ENCODE measurements around the gene MECR.
A peak's percentile ranks its signal among the peaks of the same experiment; 100 is the strongest.
"Not testable (repeated sequence)": the region's sequence is repeated elsewhere in the genome, so short reads cannot be mapped to it uniquely, and the experiment has no call there.

The MECR gene

GRCh38 chr1:29225361-29225760 is 5.4 kb downstream of the MECR start:
- DNase-seq (ENCODE audit: low read depth) = no peak
- no peak overlapping the region for H3K4me3 ChIP-seq (ENCODE audit: low read length)
- TF ChIP-seq CTCF (conservative IDR thresholded peaks at IDR 0.05; ENCODE audit: low read length) = no peak

DNA sequence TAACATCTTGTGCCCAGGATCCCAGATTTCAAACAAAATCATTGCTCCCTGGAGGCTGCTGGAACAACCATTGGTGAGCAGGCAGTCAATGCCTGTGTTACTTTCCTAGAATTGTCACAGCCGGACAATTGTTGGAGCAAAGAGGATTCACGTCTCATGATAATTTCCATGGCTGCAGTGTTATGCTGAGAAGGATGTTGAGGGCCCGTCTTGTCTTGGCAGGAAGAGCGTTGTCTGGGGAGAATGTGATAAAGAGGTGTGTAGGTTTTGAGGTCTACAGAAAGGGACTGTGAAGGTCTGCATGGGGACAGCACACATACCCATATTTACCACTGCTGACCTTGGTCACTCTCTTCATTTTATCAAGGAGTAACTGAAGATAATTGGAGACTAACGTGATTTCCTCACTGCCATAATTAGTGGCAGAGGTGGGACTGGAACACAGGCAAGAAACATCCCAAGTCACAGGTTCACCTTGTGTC is 6.3 kb downstream of the MECR start:
- DNase-seq (ENCODE audit: low read depth) = no peak
- TF ChIP-seq CTCF (conservative IDR thresholded peaks at IDR 0.05; ENCODE audit: low read length) = no peak
- no peak overlapping the region for H3K4me3 ChIP-seq (ENCODE audit: low read length)

DNA sequence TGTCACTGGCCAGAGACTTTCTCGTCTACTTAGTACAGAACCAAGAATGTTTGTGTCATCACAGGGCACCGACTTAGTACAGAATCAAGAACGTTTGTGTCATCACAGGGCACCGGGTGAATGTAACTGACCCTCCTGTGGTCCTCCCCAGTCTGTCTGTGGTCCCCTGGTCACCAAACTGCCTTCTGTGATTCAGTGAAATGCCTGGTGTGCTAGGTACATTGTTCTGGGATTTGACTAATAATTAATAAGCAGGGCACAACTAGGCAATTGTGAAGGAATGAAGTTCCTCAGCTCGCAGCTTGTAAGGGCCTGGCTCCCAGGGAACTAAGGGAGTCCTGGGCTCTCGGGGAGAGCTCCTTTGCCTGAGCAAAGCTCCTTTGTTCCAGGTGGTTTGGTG is 7.2 kb downstream of the MECR start:
- no peak for DNase-seq (ENCODE audit: low read depth)
- no peak overlapping the region for H3K4me3 ChIP-seq (ENCODE audit: low read length)
- TF ChIP-seq CTCF (conservative IDR thresholded peaks at IDR 0.05; ENCODE audit: low read length) = no peak

DNA sequence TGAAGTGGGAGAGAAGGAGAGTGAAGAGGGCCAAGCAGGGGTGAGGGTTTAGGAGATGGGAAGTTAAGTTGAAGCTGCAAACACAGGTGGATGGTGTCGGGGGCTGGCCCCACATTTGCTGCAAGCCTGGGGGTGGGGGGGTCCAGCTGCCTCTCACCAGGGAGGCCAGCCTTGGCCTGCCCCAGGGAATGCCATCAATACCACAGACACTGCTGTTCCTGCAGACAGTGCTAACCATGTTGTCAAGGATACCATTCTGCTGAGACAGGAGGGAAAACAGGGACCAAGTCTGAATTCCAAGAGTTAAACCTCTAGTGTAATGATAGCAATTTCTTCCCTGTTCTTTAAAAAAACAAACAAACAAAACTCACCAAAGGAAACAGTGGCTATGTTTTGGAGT is 8.0 kb downstream of the MECR start:
- no peak overlapping the region for H3K4me3 ChIP-seq (ENCODE audit: low read length)
- DNase-seq (ENCODE audit: low read depth) = no peak
- no peak for TF ChIP-seq CTCF (conservative IDR thresholded peaks at IDR 0.05; ENCODE audit: low read length)

GRCh38 chr1:29222260-29222659 is 8.5 kb downstream of the MECR start:
- H3K4me3 ChIP-seq (ENCODE audit: low read length); DNase-seq (ENCODE audit: low read depth): not testable (repeated sequence)

DNA sequence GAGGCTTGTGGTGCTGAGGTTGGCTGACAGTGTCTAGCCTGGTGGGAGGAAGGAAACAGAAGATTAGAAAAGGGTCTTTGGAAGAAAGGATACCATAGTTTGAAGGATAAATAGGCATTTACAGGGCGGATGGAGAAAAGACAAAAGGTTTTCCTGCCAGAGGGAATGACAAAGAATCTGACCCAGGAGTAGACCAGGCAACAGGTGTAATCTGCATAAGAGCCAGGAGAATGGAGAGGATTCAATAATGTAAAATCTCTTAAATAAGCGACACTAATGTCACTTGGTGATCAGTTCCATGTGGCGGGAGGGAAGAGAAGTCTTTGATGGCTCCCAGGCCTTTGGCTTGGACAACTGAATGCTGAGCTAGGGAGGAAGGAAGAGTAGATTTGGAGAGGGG is 9.4 kb downstream of the MECR start:
- H3K4me3 ChIP-seq (ENCODE audit: low read length) = no peak overlapping the region
- TF ChIP-seq CTCF (conservative IDR thresholded peaks at IDR 0.05; ENCODE audit: low read length) = no peak
- no peak for DNase-seq (ENCODE audit: low read depth)

DNA sequence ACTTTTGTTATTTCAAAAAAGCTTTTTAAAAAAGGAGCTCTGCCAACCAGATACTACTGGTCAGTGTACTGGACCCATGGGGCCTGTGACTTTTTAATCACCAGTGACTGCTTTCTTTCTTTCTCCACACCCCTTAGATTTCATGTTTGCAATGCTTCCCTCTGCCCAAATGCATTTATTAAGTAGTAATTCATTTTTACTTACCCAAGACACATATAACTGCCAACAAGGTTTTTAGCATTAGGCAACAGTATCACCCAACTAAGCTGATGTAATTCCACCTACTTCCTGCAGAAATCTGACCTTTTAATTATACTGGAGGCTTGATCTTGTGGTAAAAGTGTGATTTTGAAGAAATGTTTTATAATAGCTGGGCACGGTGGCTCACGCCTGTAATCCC is 12.5 kb downstream of the MECR start:
- H3K4me3 ChIP-seq (ENCODE audit: low read length) = no peak overlapping the region
- TF ChIP-seq CTCF (conservative IDR thresholded peaks at IDR 0.05; ENCODE audit: low read length) = no peak
- DNase-seq (ENCODE audit: low read depth) = peak; percentile 89

DNA sequence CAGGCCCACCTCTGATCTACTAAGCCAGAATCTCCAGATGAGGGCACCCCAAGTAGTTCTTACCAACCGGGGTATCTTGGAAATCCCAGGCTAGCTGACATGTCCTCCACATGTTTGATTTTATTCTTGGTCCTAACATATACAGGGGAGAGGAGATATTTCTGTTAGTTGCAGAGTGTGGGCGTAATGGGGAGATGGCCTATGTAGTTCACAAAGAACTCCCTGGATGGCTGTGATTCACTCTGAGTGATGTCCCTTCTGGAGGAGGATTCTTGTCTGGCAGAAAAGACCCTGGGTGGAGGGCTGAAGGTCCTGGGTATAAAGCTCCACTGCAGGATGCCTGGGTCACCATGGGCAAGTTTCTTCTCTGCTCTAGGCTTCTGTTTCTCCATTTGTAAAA is 13.1 kb downstream of the MECR start:
- TF ChIP-seq CTCF (conservative IDR thresholded peaks at IDR 0.05; ENCODE audit: low read length) = no peak
- no peak overlapping the region for H3K4me3 ChIP-seq (ENCODE audit: low read length)
- DNase-seq (ENCODE audit: low read depth) = no peak

All from AG10803 (cell line).